Activated CD4-positive, CD25-positive, alpha-beta regulatory T cell treated with anti-CD3 and anti-CD28 coated beads, Interleukin-2, amount 50 U/mL, for 16 hours (primary cell): ENCODE results near the gene XRCC6.
A peak's percentile ranks its signal among the peaks of the same experiment; 100 is the strongest.
"Not testable (repeated sequence)": the region's sequence is repeated elsewhere in the genome, so short reads cannot be mapped to it uniquely, and the experiment has no call there.

Experiments used
- DNase-seq: peaks from one replicate; pipeline ENCODE4 v3.0.0-alpha.2; 2020; ENCODE audit warnings: low read depth, low spot score

Gene XRCC6

GRCh38 chr22:41686890-41687289, 65.8 kb downstream of the XRCC6 start:
- DNase-seq = not testable (repeated sequence)

- no peak for DNase-seq
Observed at GRCh38 chr22:41687901-41688364, 66.8 kb downstream of the XRCC6 start.

- DNase-seq = peak; percentile 88
Observed at GRCh38 chr22:41688365-41689211, 67.5 kb downstream of the XRCC6 start, which contains the start of gene SNU13. Gene SNU13 (minus strand): TSS chr22:41688867. CDS start chr22:41688796, 71 bp downstream.

GRCh38 chr22:41690476-41690875, 69.4 kb downstream of the XRCC6 start:
- no peak for DNase-seq

GRCh38 chr22:41695211-41695610, 74.1 kb downstream of the XRCC6 start:
- no peak for DNase-seq

GRCh38 chr22:41696703-41697102, 75.6 kb downstream of the XRCC6 start:
- no peak for DNase-seq

- peak; percentile 87 for DNase-seq
Observed at GRCh38 chr22:41697126-41697775, 76.2 kb downstream of the XRCC6 start.

GRCh38 chr22:41699264-41700107, 78.4 kb downstream of the XRCC6 start, which contains the start of gene MEI1:
Gene MEI1 (plus strand): TSS chr22:41699503. CDS start chr22:41699539, 36 bp downstream.
- DNase-seq = peak; percentile 86

- DNase-seq = no peak
Observed at GRCh38 chr22:41700108-41700364, 78.9 kb downstream of the XRCC6 start.

GRCh38 chr22:41702763-41703162, 81.7 kb downstream of the XRCC6 start:
- no peak for DNase-seq

GRCh38 chr22:41709341-41709740, 88.2 kb downstream of the XRCC6 start:
- no peak for DNase-seq

GRCh38 chr22:41713004-41713403, 91.9 kb downstream of the XRCC6 start:
- no peak for DNase-seq
